HG03521 (cell line): ENCODE measurements around the gene CCT8.

Source experiments
- ATAC-seq: cut with Tn5 transposase; IDR thresholded peaks from one replicate; pipeline ENCODE4 v1.9.1; 2021; ENCODE audit warnings: mild to moderate bottlenecking, moderate library complexity; ENCODE audit not compliant: unreplicated experiment

Gene CCT8

GRCh38 chr21:29073222-29074006, at the start of gene CCT8:
CCT8 (minus strand) TSS chr21:29073648; CDS start chr21:29073590, 58 bp downstream.
- peak; percentile 94 for ATAC-seq

- no peak for ATAC-seq
Observed at GRCh38 chr21:29121759-29122158, 48.3 kb upstream of the CCT8 start.

- no peak for ATAC-seq
Observed at GRCh38 chr21:29117372-29117955, 44.0 kb upstream of the CCT8 start.

- no peak for ATAC-seq
Observed at GRCh38 chr21:29115899-29116298, 42.5 kb upstream of the CCT8 start.

- no peak for ATAC-seq
Observed at GRCh38 chr21:29114765-29115500, 41.5 kb upstream of the CCT8 start.

- ATAC-seq = no peak
Observed at GRCh38 chr21:29105218-29105617, 31.8 kb upstream of the CCT8 start.

GRCh38 chr21:29104239-29104708, 30.8 kb upstream of the CCT8 start:
- ATAC-seq = no peak

- no peak for ATAC-seq
Observed at GRCh38 chr21:29102791-29103257, 29.4 kb upstream of the CCT8 start.

- no peak for ATAC-seq
Observed at GRCh38 chr21:29098156-29098555, 24.7 kb upstream of the CCT8 start.

GRCh38 chr21:29096218-29097015, 23.0 kb upstream of the CCT8 start:
- no peak for ATAC-seq

- no peak for ATAC-seq
Observed at GRCh38 chr21:29092102-29092959, 18.9 kb upstream of the CCT8 start.

- no peak for ATAC-seq
Observed at GRCh38 chr21:29091033-29091432, 17.6 kb upstream of the CCT8 start.

GRCh38 chr21:29085106-29085752, 11.8 kb upstream of the CCT8 start:
- no peak for ATAC-seq

GRCh38 chr21:29084372-29084771, 10.9 kb upstream of the CCT8 start:
- no peak for ATAC-seq

GRCh38 chr21:29083306-29083705, 9.9 kb upstream of the CCT8 start:
- no peak for ATAC-seq

- ATAC-seq = no peak
Observed at GRCh38 chr21:29082046-29082815, 8.8 kb upstream of the CCT8 start.

GRCh38 chr21:29080454-29080941, 7.0 kb upstream of the CCT8 start:
- no peak for ATAC-seq
